ENCODE results near the gene WDR20. TPM values are rescaled to one million over a fixed set of nuclear protein-coding genes. Genes with fewer than 3 reads are reported as not detected.
A peak's percentile ranks its signal among the peaks of the same experiment; 100 is the strongest.

Gene WDR20
- total RNA-seq, 2 donors from 2014 or later: 12.2 to 15.5 TPM

DNA sequence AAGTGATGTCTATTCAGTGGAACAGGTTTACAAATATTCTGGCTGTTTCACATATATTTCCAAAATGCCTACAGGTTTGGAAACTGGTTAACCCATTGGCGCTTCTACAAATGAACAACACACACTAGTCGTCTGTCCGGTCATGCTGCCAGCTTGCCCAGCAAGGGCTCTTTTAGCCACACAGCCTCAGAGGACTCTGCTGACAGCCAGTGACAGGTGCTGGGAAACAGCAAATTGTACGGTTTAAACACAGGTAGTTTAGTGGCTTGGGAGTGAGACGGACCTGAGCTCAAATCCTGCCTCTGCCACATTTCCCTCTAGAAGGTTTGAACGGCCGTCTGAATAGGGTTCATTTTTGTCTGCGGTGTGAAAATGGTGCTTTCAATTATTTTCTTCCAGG is 111.5 kb downstream of the WDR20 start:
- H3K27ac ChIP-seq: no peak overlapping the region
- no peaks in the 10 kb centered on the region for H3K36me3 ChIP-seq (replicated peaks in 1 of 2; ENCODE audit: insufficient read depth in 1 of 2, low read depth in 2 of 2)
- 91 to 92% methylated on average over 8 of the region's 8 CpGs for WGBS, 2 donors
- intact Hi-C loops (cut with DNase I): no loop called here
- ATAC-seq (no peak), DNase-seq (no peak)
- H3K27me3 ChIP-seq: no peaks in the 10 kb centered on the region
- H3K9me3 ChIP-seq: no peaks in the 10 kb centered on the region
- TF ChIP-seq POLR2A (IDR thresholded peaks at IDR 0.05): no peak
- no peak for TF ChIP-seq CTCF (IDR thresholded peaks at IDR 0.05)
- H3K4me1 ChIP-seq: peaks cover 14% of the 10 kb centered on the region
- H3K4me3 ChIP-seq: no peak overlapping the region

- DNase-seq (peak; percentile 71 to 86 (median 82)), ATAC-seq (peak; percentile 96)
- Histone ChIP-seq H3K27ac (peak overlapping the region; percentile 68 to 91 (median 83)), H3K9me3 (no peaks in the 10 kb centered on the region), H3K4me1 (peaks cover 14% of the 10 kb centered on the region), H3K27me3 (no peaks in the 10 kb centered on the region), H3K36me3 (replicated peaks in 1 of 2; ENCODE audit: insufficient read depth in 1 of 2, low read depth in 2 of 2) (no peaks in the 10 kb centered on the region), H3K4me3 (no peak overlapping the region)
- WGBS, 2 donors: 47% methylated on average over 18 to 21 of the region's 21 CpGs
- intact Hi-C loops (cut with DNase I): no loop called here
- TF ChIP-seq POLR2A (IDR thresholded peaks at IDR 0.05) (peak in 2 of 3 donors; percentile 62 to 64), CTCF (IDR thresholded peaks at IDR 0.05) (no peak)
Observed at GRCh38 chr14:102252834-102253801, 113.4 kb downstream of the WDR20 start.

- H3K27ac ChIP-seq: no peak overlapping the region
- no peak for DNase-seq
- WGBS, 2 donors: 75% methylated on average over 7 to 9 of the region's 9 CpGs
Observed at GRCh38 chr14:102255401-102256190, 115.9 kb downstream of the WDR20 start.

DNA sequence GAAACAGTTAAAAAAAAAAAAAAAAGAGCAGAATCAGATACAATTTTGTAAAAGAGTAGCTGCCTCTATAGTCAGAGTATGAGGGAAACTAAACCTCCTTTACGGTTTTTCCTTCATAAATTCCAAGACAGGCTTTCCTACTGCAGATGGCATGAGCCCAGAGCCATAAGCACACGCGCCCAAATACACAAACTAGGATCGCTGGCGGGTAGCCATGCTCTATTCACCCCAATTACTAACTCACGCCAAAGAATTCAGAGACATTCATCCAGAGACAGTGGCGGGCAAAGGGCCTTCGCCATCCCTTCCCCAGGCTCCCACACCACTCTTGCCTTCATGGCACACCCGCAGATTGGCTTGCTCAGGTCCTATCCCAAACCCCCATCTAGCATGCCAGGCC is 117.0 kb downstream of the WDR20 start:
- Histone ChIP-seq H3K9me3 (no peaks in the 10 kb centered on the region), H3K36me3 (replicated peaks in 1 of 2; ENCODE audit: insufficient read depth in 1 of 2, low read depth in 2 of 2) (no peaks in the 10 kb centered on the region), H3K27me3 (no peaks in the 10 kb centered on the region), H3K4me3 (no peak overlapping the region), H3K4me1 (peaks cover 14% of the 10 kb centered on the region), H3K27ac (no peak overlapping the region)
- WGBS, 2 donors: 92 to 93% methylated on average over 9 of the region's 9 CpGs
- DNase-seq (no peak), ATAC-seq (no peak)
- TF ChIP-seq POLR2A (IDR thresholded peaks at IDR 0.05) (no peak), CTCF (IDR thresholded peaks at IDR 0.05) (no peak)
- intact Hi-C loops (cut with DNase I): loop anchor here (5.0 kb wide), 1 partner anchor 36 kb away; no protein-coding TSS in a partner anchor

More at GRCh38 chr14:102255401-102256190, 115.9 kb downstream of the WDR20 start:
- no peak for ATAC-seq
- Histone ChIP-seq H3K4me3 (no peak overlapping the region), H3K4me1 (peaks cover 14% of the 10 kb centered on the region), H3K36me3 (replicated peaks in 1 of 2; ENCODE audit: insufficient read depth in 1 of 2, low read depth in 2 of 2) (no peaks in the 10 kb centered on the region), H3K9me3 (no peaks in the 10 kb centered on the region), H3K27me3 (no peaks in the 10 kb centered on the region)
- intact Hi-C loops (cut with DNase I): loop anchor here (5.0 kb wide), 1 partner anchor 37 kb away; no protein-coding TSS in a partner anchor
- TF ChIP-seq POLR2A (IDR thresholded peaks at IDR 0.05) (no peak), CTCF (IDR thresholded peaks at IDR 0.05) (no peak)
